K562 (cell line): Measurements from ENCODE around the gene ALDH3B2. TPM values are rescaled to one million over a fixed set of nuclear protein-coding genes. Genes with fewer than 3 reads are reported as not detected.
A peak's percentile ranks its signal among the peaks of the same experiment; 100 is the strongest.

Experiments used
- IRF9 ChIP-seq: fragments of 450-650 bp; IDR thresholded peaks from 2 replicates; pipeline ENCODE4 v1.6.1; 2016; ENCODE audit warnings: missing biosample characterization, missing genetic modification characterization
- MED1 ChIP-seq: sonication (generic); formaldehyde crosslinking; IDR thresholded peaks from 2 replicates; pipeline ENCODE4 v1.8.1; 2023; ENCODE audit warnings: missing genetic modification reagents, borderline replicate concordance
- MITF ChIP-seq: IDR thresholded peaks from 2 replicates; pipeline ENCODE4 v1.6.1; 2014; ENCODE audit warnings: antibody characterized with exemption
- NFE2 ChIP-seq: IDR thresholded peaks from 2 replicates; pipeline ENCODE4 v1.6.1; 2014; ENCODE audit warnings: antibody characterized with exemption, low read depth
- POLR2AphosphoS2 ChIP-seq: IDR thresholded peaks from 2 replicates; pipeline ENCODE4 v1.6.1; 2012; ENCODE audit warnings: low read length, improper control_type of control experiment
- PRDM10 ChIP-seq: fragments of 450-650 bp; IDR thresholded peaks from 2 replicates; pipeline ENCODE4 v1.6.1; 2018; ENCODE audit not compliant: partially characterized antibody
- PYGO2 ChIP-seq: fragments of 450-650 bp; IDR thresholded peaks from 2 replicates; pipeline ENCODE4 v1.6.1; 2016; ENCODE audit warnings: mild to moderate bottlenecking, missing genetic modification characterization, moderate library complexity, missing compliant biosample characterization
- TAL1 ChIP-seq: fragments of 450-650 bp; IDR thresholded peaks from 2 replicates; pipeline ENCODE4 v1.6.1; 2016; ENCODE audit warnings: mild to moderate bottlenecking
- ZBTB40 ChIP-seq, 2 experiments: fragments of 450-650 bp in 1 of 2; sonication (generic) in 1 of 2; formaldehyde crosslinking in 1 of 2; IDR thresholded peaks; 2 replicates each; pipeline versions ENCODE4 v1.7.1 to v1.9.0; 2016 to 2022; ENCODE audit warnings: inconsistent platforms in 1 of 2, mild to moderate bottlenecking in 1 of 2, missing genetic modification reagents in 1 of 2
- ZNF408 ChIP-seq: fragments of 250-450 bp; sonication (Bioruptor Pico); IDR thresholded peaks from 2 replicates; pipeline ENCODE4 v1.4.0; 2020; ENCODE audit warnings: low read depth, mild to moderate bottlenecking, moderate library complexity
- ZNF696 ChIP-seq: fragments of 250-450 bp; sonication (Bioruptor Pico); conservative IDR thresholded peaks from 2 replicates; pipeline ENCODE4 v1.4.0; 2020; ENCODE audit warnings: mild to moderate bottlenecking, moderate library complexity
- polyA plus RNA-seq, 8 experiments: library from polyadenylated mRNA; depleted of rRNA in 4 of 8; stranded (reverse) in 5 of 8; unstranded in 3 of 8; fragments of >200 nt; fragmentation: Nextera tagmentation in 2 of 8; fragmentation: Illumina TruSeq in 1 of 8; extraction: Ambion mirVana in 2 of 8; extraction: Trizol in 1 of 8; gene quantifications; 2 replicates each; pipeline versions ENCODE4 v1.2.1 to v1.2.3, GENCODE V29; 2011 to 2014; ENCODE audit warnings: inconsistent platforms in 1 of 8, missing spikeins in 1 of 8
- total RNA-seq, 7 experiments: library from RNA; depleted of rRNA in 6 of 7; stranded (reverse); fragments of >200 nt in 6 of 7; fragmentation: Illumina TruSeq in 2 of 7; extraction: Trizol in 2 of 7; gene quantifications; 2 replicates each; pipeline versions ENCODE4 v1.2.1 to v1.2.3, GENCODE V29; 2011 to 2021; ENCODE audit warnings: low replicate concordance in 1 of 7

ALDH3B2 gene
- total and polyA plus RNA-seq, 9 of the 15 experiments (the other 6 are each of a cell fraction or from before 2014, with no cell fraction given) = not detected

- TF ChIP-seq ZNF408 (CRISPR knock-in tag) (no peak), NFE2 (no peak), PRDM10 (peak; percentile 32), MITF (no peak), ZBTB40 (IDR thresholded peaks at IDR 0.05) (no peak), ZBTB40 (CRISPR knock-in tag; IDR thresholded peaks at IDR 0.05) (peak; percentile 69), MED1 (CRISPR knock-in tag) (peak; percentile 83; the same call in 1 of the 2 replicates), TAL1 (no peak), IRF9 (tag) (no peak), ZNF696 (CRISPR knock-in tag) (0 out of 2 replicates have a peak, but pooled peaks have one; percentile 64), POLR2AphosphoS2 (no peak), PYGO2 (tag) (no peak)
These were observed 44.8 kb downstream of the ALDH3B2 start, which contains the start of gene NUDT8 (continued) for GRCh38 chr11:67629386-67630227.
